GM18861 (cell line): ENCODE data around the gene ITIH4.

Source experiments
- ATAC-seq: cut with Tn5 transposase; IDR thresholded peaks from one replicate; pipeline ENCODE4 v1.9.1; 2021; ENCODE audit not compliant: unreplicated experiment

ITIH4 gene

GRCh38 chr3:52805270-52806039, 25.0 kb downstream of the ITIH4 start:
- no peak for ATAC-seq

GRCh38 chr3:52801839-52802238, 28.6 kb downstream of the ITIH4 start:
- no peak for ATAC-seq

GRCh38 chr3:52800079-52800478, 30.4 kb downstream of the ITIH4 start:
- no peak for ATAC-seq

- no peak for ATAC-seq
Measured at GRCh38 chr3:52798978-52799476, 31.4 kb downstream of the ITIH4 start.

- ATAC-seq: no peak
Measured at GRCh38 chr3:52798376-52798977, 32.0 kb downstream of the ITIH4 start.

- no peak for ATAC-seq
Measured at GRCh38 chr3:52796411-52796810, 34.1 kb downstream of the ITIH4 start.

GRCh38 chr3:52795298-52795900, 35.1 kb downstream of the ITIH4 start:
- no peak for ATAC-seq

GRCh38 chr3:52794612-52795099, 35.8 kb downstream of the ITIH4 start, which contains the start of gene ITIH3:
ITIH3 (plus strand) TSS chr3:52794796; CDS start chr3:52794804, 8 bp downstream.
- ATAC-seq: no peak

- ATAC-seq: no peak
Measured at GRCh38 chr3:52793702-52794611, 36.5 kb downstream of the ITIH4 start.

- no peak for ATAC-seq
Measured at GRCh38 chr3:52792961-52793695, 37.3 kb downstream of the ITIH4 start.

- no peak for ATAC-seq
Measured at GRCh38 chr3:52792413-52792812, 38.1 kb downstream of the ITIH4 start.

GRCh38 chr3:52791928-52792327, 38.5 kb downstream of the ITIH4 start:
- ATAC-seq: no peak

- no peak for ATAC-seq
Measured at GRCh38 chr3:52791366-52791765, 39.1 kb downstream of the ITIH4 start.

GRCh38 chr3:52790741-52791140, 39.7 kb downstream of the ITIH4 start:
- no peak for ATAC-seq

GRCh38 chr3:52790337-52790736, 40.1 kb downstream of the ITIH4 start:
- no peak for ATAC-seq

GRCh38 chr3:52789746-52790040, 40.8 kb downstream of the ITIH4 start:
- ATAC-seq: no peak

- no peak for ATAC-seq
Measured at GRCh38 chr3:52788890-52789745, 41.4 kb downstream of the ITIH4 start.

GRCh38 chr3:52787672-52788625, 42.5 kb downstream of the ITIH4 start:
- ATAC-seq: no peak
